ENCODE data around the gene PAK3. TPM values are rescaled to one million over a fixed set of nuclear protein-coding genes. Genes with fewer than 3 reads are reported as not detected.

PAK3 gene
- total RNA-seq, 1 experiment from 2014 or later, result 4.1 TPM

GRCh38 chrX:111168314-111168713, 72.3 kb downstream of the PAK3 start:
- Histone ChIP-seq H3K9me3 (replicated peaks) (no peaks in the 10 kb centered on the region), H3K36me3 (no peaks in the 10 kb centered on the region), H3K27me3 (no peaks in the 10 kb centered on the region), H3K4me1 (peaks cover 4% of the 10 kb centered on the region; the same call in 1 of the 2 replicates), H3K4me3 (no peak overlapping the region), H3K27ac (no peak overlapping the region)
- peak; percentile 69 to 85 for DNase-seq

GRCh38 chrX:111169141-111169540, 73.2 kb downstream of the PAK3 start:
- H3K27me3 ChIP-seq, result no peaks in the 10 kb centered on the region
- peaks cover 4% of the 10 kb centered on the region; the same call in 1 of the 2 replicates for H3K4me1 ChIP-seq
- no peak overlapping the region for H3K4me3 ChIP-seq
- no peaks in the 10 kb centered on the region for H3K36me3 ChIP-seq
- peak in 1 of 2 experiments; percentile 34 for DNase-seq
- H3K27ac ChIP-seq, result no peak overlapping the region
- no peaks in the 10 kb centered on the region for H3K9me3 ChIP-seq (replicated peaks)

- no peak overlapping the region for H3K27ac ChIP-seq
- H3K36me3 ChIP-seq, result no peaks in the 10 kb centered on the region
- no peak for DNase-seq
- H3K4me3 ChIP-seq, result no peak overlapping the region
- H3K27me3 ChIP-seq, result no peaks in the 10 kb centered on the region
- peaks cover 4% of the 10 kb centered on the region; the same call in 1 of the 2 replicates for H3K4me1 ChIP-seq
- no peaks in the 10 kb centered on the region for H3K9me3 ChIP-seq (replicated peaks)
Measured at GRCh38 chrX:111170017-111170416, 74.0 kb downstream of the PAK3 start.

- DNase-seq, result peak in 1 of 2 experiments; percentile 59
- Histone ChIP-seq H3K36me3 (no peaks in the 10 kb centered on the region), H3K27ac (no peak overlapping the region), H3K4me3 (no peak overlapping the region), H3K27me3 (no peaks in the 10 kb centered on the region), H3K9me3 (replicated peaks) (no peaks in the 10 kb centered on the region; the same call in 1 of the 2 replicates), H3K4me1 (peaks cover 35% of the 10 kb centered on the region)
Measured at GRCh38 chrX:111180750-111181240, 84.8 kb downstream of the PAK3 start.

- H3K27me3 ChIP-seq, result no peaks in the 10 kb centered on the region
- H3K4me3 ChIP-seq, result no peak overlapping the region
- H3K36me3 ChIP-seq, result no peaks in the 10 kb centered on the region
- peaks cover 35% of the 10 kb centered on the region for H3K4me1 ChIP-seq
- H3K27ac ChIP-seq, result peak overlapping the region; percentile 20
- peak; percentile 78 to 93 for DNase-seq
- H3K9me3 ChIP-seq (replicated peaks), result no peaks in the 10 kb centered on the region; the same call in 1 of the 2 replicates
Measured at GRCh38 chrX:111181951-111182350, 86.0 kb downstream of the PAK3 start.

GRCh38 chrX:111182997-111183396, 87.0 kb downstream of the PAK3 start:
- Histone ChIP-seq H3K27me3 (no peaks in the 10 kb centered on the region), H3K36me3 (no peaks in the 10 kb centered on the region), H3K4me1 (peaks cover 35% of the 10 kb centered on the region), H3K27ac (no peak overlapping the region; the same call in 1 of the 2 replicates), H3K4me3 (no peak overlapping the region), H3K9me3 (replicated peaks) (no peaks in the 10 kb centered on the region; the same call in 1 of the 2 replicates)
- DNase-seq, result no peak

- Histone ChIP-seq H3K27me3 (no peaks in the 10 kb centered on the region), H3K4me1 (0 out of 2 replicates have a peak, but pooled peaks cover 4% of the 10 kb centered on the region), H3K36me3 (no peaks in the 10 kb centered on the region), H3K4me3 (no peak overlapping the region), H3K27ac (no peak overlapping the region), H3K9me3 (replicated peaks) (no peaks in the 10 kb centered on the region)
- DNase-seq, result no peak
Measured at GRCh38 chrX:111191598-111191997, 95.6 kb downstream of the PAK3 start.

- no peak overlapping the region for H3K4me3 ChIP-seq
- H3K36me3 ChIP-seq, result no peaks in the 10 kb centered on the region
- 0 out of 2 replicates have a peak, but pooled peaks cover 4% of the 10 kb centered on the region for H3K4me1 ChIP-seq
- no peaks in the 10 kb centered on the region for H3K9me3 ChIP-seq (replicated peaks)
- DNase-seq, result no peak
- H3K27me3 ChIP-seq, result no peaks in the 10 kb centered on the region
- no peak overlapping the region for H3K27ac ChIP-seq
Measured at GRCh38 chrX:111199505-111199904, 103.5 kb downstream of the PAK3 start.

GRCh38 chrX:111200327-111200726, 104.3 kb downstream of the PAK3 start:
- Histone ChIP-seq H3K4me1 (no peaks in the 10 kb centered on the region), H3K27me3 (no peaks in the 10 kb centered on the region)

GRCh38 chrX:111207851-111208250, 111.9 kb downstream of the PAK3 start:
- Histone ChIP-seq H3K36me3 (no peaks in the 10 kb centered on the region), H3K27me3 (no peaks in the 10 kb centered on the region), H3K4me3 (no peak overlapping the region), H3K9me3 (replicated peaks) (no peaks in the 10 kb centered on the region), H3K27ac (no peak overlapping the region), H3K4me1 (no peaks in the 10 kb centered on the region)
- no peak for DNase-seq

More at GRCh38 chrX:111200327-111200726, 104.3 kb downstream of the PAK3 start:
- Histone ChIP-seq H3K27ac (no peak overlapping the region), H3K9me3 (replicated peaks) (no peaks in the 10 kb centered on the region), H3K4me3 (no peak overlapping the region), H3K36me3 (no peaks in the 10 kb centered on the region)
- no peak for DNase-seq

GRCh38 chrX:111216293-111216801, 120.4 kb downstream of the PAK3 start:
- Histone ChIP-seq H3K36me3 (no peaks in the 10 kb centered on the region), H3K4me3 (no peak overlapping the region), H3K9me3 (replicated peaks) (no peaks in the 10 kb centered on the region), H3K27me3 (no peaks in the 10 kb centered on the region), H3K27ac (no peak overlapping the region), H3K4me1 (no peaks in the 10 kb centered on the region)
- DNase-seq, result no peak

- H3K4me3 ChIP-seq, result no peak overlapping the region
- 0 out of 2 replicates have a peak overlapping the region, but pooled peaks have one; percentile 3 for H3K27ac ChIP-seq
- no peaks in the 10 kb centered on the region for H3K27me3 ChIP-seq
- H3K9me3 ChIP-seq (replicated peaks), result no peaks in the 10 kb centered on the region
- peaks cover 6% of the 10 kb centered on the region; the same call in 1 of the 2 replicates for H3K36me3 ChIP-seq
- 0 out of 2 replicates have a peak, but pooled peaks cover 6% of the 10 kb centered on the region for H3K4me1 ChIP-seq
- peak; percentile 21 to 83 for DNase-seq
Measured at GRCh38 chrX:111244235-111244750, 148.3 kb downstream of the PAK3 start.

GRCh38 chrX:111254896-111255693, 159.1 kb downstream of the PAK3 start:
- Histone ChIP-seq H3K4me1 (peaks cover 21% of the 10 kb centered on the region), H3K27ac (no peak overlapping the region), H3K9me3 (replicated peaks) (peaks cover 17% of the 10 kb centered on the region), H3K36me3 (peaks cover 4% of the 10 kb centered on the region; the same call in 1 of the 2 replicates), H3K4me3 (no peak overlapping the region), H3K27me3 (no peaks in the 10 kb centered on the region)
- DNase-seq, result peak in 1 of 2 experiments; percentile 31

GRCh38 chrX:111257733-111258132, 161.7 kb downstream of the PAK3 start:
- H3K27me3 ChIP-seq, result no peaks in the 10 kb centered on the region
- no peak for DNase-seq
- no peak overlapping the region for H3K27ac ChIP-seq
- no peak overlapping the region for H3K4me3 ChIP-seq
- peaks cover 5% of the 10 kb centered on the region; the same call in 1 of the 2 replicates for H3K36me3 ChIP-seq
- peaks cover 26% of the 10 kb centered on the region for H3K4me1 ChIP-seq
- H3K9me3 ChIP-seq (replicated peaks), result peaks cover 17% of the 10 kb centered on the region

GRCh38 chrX:111259559-111259958, 163.6 kb downstream of the PAK3 start:
- peaks cover 26% of the 10 kb centered on the region for H3K4me1 ChIP-seq
- no peaks in the 10 kb centered on the region for H3K27me3 ChIP-seq
- H3K9me3 ChIP-seq (replicated peaks), result peaks cover 3% of the 10 kb centered on the region; the same call in 1 of the 2 replicates
- peaks cover 2% of the 10 kb centered on the region; the same call in 1 of the 2 replicates for H3K36me3 ChIP-seq
- H3K4me3 ChIP-seq, result no peak overlapping the region
- peak; percentile 29 to 59 for DNase-seq
- no peak overlapping the region for H3K27ac ChIP-seq
